H9 (cell line): ENCODE measurements around the gene ANO2. TPM values are rescaled to one million over a fixed set of nuclear protein-coding genes. Genes with fewer than 3 reads are reported as not detected.
"Not testable (repeated sequence)": the region's sequence is repeated elsewhere in the genome, so short reads cannot be mapped to it uniquely, and the experiment has no call there.

Experiments
- DNase-seq: peaks from one replicate; pipeline ENCODE4 v3.0.0-alpha.2; 2017
- H2AFZ ChIP-seq: one replicate; pipeline ENCODE4 v1.6.1; 2013; ENCODE audit warnings: mild to moderate bottlenecking, low read length, control low read depth, moderate library complexity
- H2AK5ac ChIP-seq: 2 replicates; pipeline ENCODE4 v1.6.1; 2013; ENCODE audit warnings: low read length, control low read depth, mixed read lengths; ENCODE audit not compliant: insufficient read length
- H2BK120ac ChIP-seq: one replicate; pipeline ENCODE4 v1.6.1; 2013; ENCODE audit warnings: low read depth, mild to moderate bottlenecking, low read length, control low read depth, inconsistent platforms; ENCODE audit not compliant: poor library complexity, severe bottlenecking
- H2BK12ac ChIP-seq: 2 replicates; pipeline ENCODE4 v1.6.1; 2013; ENCODE audit warnings: low read length, control low read depth, mixed read lengths, low read depth; ENCODE audit not compliant: insufficient read length
- H2BK15ac ChIP-seq: 2 replicates; pipeline ENCODE4 v1.6.1; 2013; ENCODE audit warnings: low read depth, low read length, control low read depth
- H2BK20ac ChIP-seq: one replicate; pipeline ENCODE4 v1.6.1; 2013; ENCODE audit warnings: low read depth, mild to moderate bottlenecking, low read length, control low read depth, inconsistent platforms; ENCODE audit not compliant: poor library complexity, severe bottlenecking
- H2BK5ac ChIP-seq: 2 replicates; pipeline ENCODE4 v1.6.1; 2013; ENCODE audit warnings: low read length, control low read depth, mixed read lengths; ENCODE audit not compliant: insufficient read length
- H3K14ac ChIP-seq: 2 replicates; pipeline ENCODE4 v1.6.1; 2013; ENCODE audit warnings: low read length, control low read depth; ENCODE audit not compliant: insufficient read depth
- H3K18ac ChIP-seq: 2 replicates; pipeline ENCODE4 v1.6.1; 2013; ENCODE audit warnings: low read depth, mild to moderate bottlenecking, mixed read lengths, low read length, control low read depth; ENCODE audit not compliant: insufficient read length
- H3K23ac ChIP-seq: 2 replicates; pipeline ENCODE4 v1.6.1; 2013; ENCODE audit warnings: low read length, control low read depth, mixed read lengths, low read depth; ENCODE audit not compliant: insufficient read length
- H3K23me2 ChIP-seq: 2 replicates; pipeline ENCODE4 v1.6.1; 2013; ENCODE audit warnings: low read depth, mild to moderate bottlenecking, mixed read lengths, low read length, control low read depth; ENCODE audit not compliant: insufficient read length, poor library complexity, severe bottlenecking
- H3K27ac ChIP-seq: 2 replicates; pipeline ENCODE4 v1.5.1; 2013; ENCODE audit warnings: low read length, control low read depth, mixed read lengths, low read depth; ENCODE audit not compliant: insufficient read length
- H3K27me3 ChIP-seq: 2 replicates; pipeline ENCODE4 v1.6.1; 2013; ENCODE audit warnings: low read length, control low read depth, inconsistent platforms; ENCODE audit not compliant: insufficient read depth
- H3K4ac ChIP-seq: 2 replicates; pipeline ENCODE4 v1.6.1; 2013; ENCODE audit warnings: low read depth, mild to moderate bottlenecking, control low read depth, inconsistent platforms, low read length, moderate library complexity
- H3K4me1 ChIP-seq: 2 replicates; pipeline ENCODE4 v1.6.1; 2013; ENCODE audit warnings: low read length, control low read depth, inconsistent platforms; ENCODE audit not compliant: insufficient read depth
- H3K4me2 ChIP-seq: 2 replicates; pipeline ENCODE4 v1.6.1; 2013; ENCODE audit warnings: low read length, control low read depth, mixed read lengths; ENCODE audit not compliant: insufficient read length, insufficient read depth
- H3K56ac ChIP-seq: 2 replicates; pipeline ENCODE4 v1.6.1; 2013; ENCODE audit warnings: low read depth, mild to moderate bottlenecking, mixed read lengths, low read length, control low read depth; ENCODE audit not compliant: insufficient read length
- H3K79me1 ChIP-seq: 2 replicates; pipeline ENCODE4 v1.6.1; 2013; ENCODE audit warnings: low read depth, mild to moderate bottlenecking, moderate library complexity, low read length, control low read depth, inconsistent platforms; ENCODE audit not compliant: insufficient read depth, poor library complexity, severe bottlenecking
- H3K79me2 ChIP-seq: 2 replicates; pipeline ENCODE4 v1.6.1; 2013; ENCODE audit warnings: low read length, control low read depth, inconsistent platforms; ENCODE audit not compliant: insufficient read depth
- H3K9ac ChIP-seq: 2 replicates; pipeline ENCODE4 v1.6.1; 2013; ENCODE audit warnings: low read length, control low read depth, mixed read lengths; ENCODE audit not compliant: insufficient read length; ENCODE audit errors: extremely low read depth
- H3K9me3 ChIP-seq: one replicate; pipeline ENCODE4 v1.6.1; 2013; ENCODE audit warnings: low read depth, low read length, inconsistent platforms; ENCODE audit not compliant: control insufficient read depth
- H3T11ph ChIP-seq: one replicate; pipeline ENCODE4 v1.6.1; 2013; ENCODE audit warnings: mild to moderate bottlenecking, low read length, control low read depth, inconsistent platforms
- H4K20me1 ChIP-seq: one replicate; pipeline ENCODE4 v1.6.1; 2013; ENCODE audit not compliant: control insufficient read depth, insufficient read length, insufficient read depth
- H4K5ac ChIP-seq: 2 replicates; pipeline ENCODE4 v1.6.1; 2013; ENCODE audit warnings: low read depth, mild to moderate bottlenecking, mixed read lengths, low read length, control low read depth; ENCODE audit not compliant: insufficient read length
- H4K8ac ChIP-seq: replicated peaks from 2 replicates; pipeline ENCODE4 v1.6.1; 2013; ENCODE audit warnings: low read length, control low read depth, mixed read lengths, low read depth; ENCODE audit not compliant: insufficient read length
- H4K91ac ChIP-seq: 2 replicates; pipeline ENCODE4 v1.6.1; 2013; ENCODE audit warnings: low read depth, mild to moderate bottlenecking, moderate library complexity, mixed read lengths, low read length, control low read depth; ENCODE audit not compliant: insufficient read length
- H3K27ac Mint-ChIP-seq, 3 experiments: 2 replicates in 2 of 3; 3 replicates in 1 of 3; pipeline ENCODE4 v1.8.0; 2020 to 2021; ENCODE audit warnings: mixed read lengths in 3 of 3, mild to moderate bottlenecking in 1 of 3, moderate library complexity in 1 of 3
- H3K27me3 Mint-ChIP-seq: 2 replicates; pipeline ENCODE4 v1.8.0; 2021; ENCODE audit warnings: low read depth, mild to moderate bottlenecking, moderate library complexity, mixed read lengths
- H3K36me3 Mint-ChIP-seq, 3 experiments: 2 replicates in 2 of 3; 3 replicates in 1 of 3; pipeline ENCODE4 v1.8.0; 2020 to 2021; ENCODE audit warnings: low read depth in 3 of 3, mixed read lengths in 3 of 3; ENCODE audit not compliant: insufficient read depth in 1 of 3
- H3K4me1 Mint-ChIP-seq, 2 experiments: 2 replicates each; pipeline ENCODE4 v1.8.0; 2020; ENCODE audit warnings: mixed read lengths in 2 of 2
- H3K4me3 Mint-ChIP-seq, 2 experiments: 2 replicates in 1 of 2; 3 replicates in 1 of 2; pipeline ENCODE4 v1.8.0; 2020 to 2021; ENCODE audit warnings: mild to moderate bottlenecking in 2 of 2, mixed read lengths in 2 of 2, moderate library complexity in 1 of 2
- H3K9me3 Mint-ChIP-seq, 2 experiments: 2 replicates in 1 of 2; 3 replicates in 1 of 2; pipeline ENCODE4 v1.8.0; 2020; ENCODE audit warnings: mild to moderate bottlenecking in 2 of 2, mixed read lengths in 2 of 2, moderate library complexity in 1 of 2
- CTCF ChIP-seq: fragments of 200-600 bp; sonication (generic); conservative IDR thresholded peaks from 3 replicates; pipeline ENCODE4 v1.8.0; 2021; ENCODE audit warnings: antibody characterized with exemption, mild to moderate bottlenecking
- WGBS: extraction: QIAGEN DNeasy Blood & Tissue Kit; methylation state at CpG from one replicate; pipeline ENCODE4 v1.1.7; 2013; ENCODE audit warnings: missing lambda C conversion rate, low lambda C conversion rate, mixed read lengths; ENCODE audit not compliant: insufficient read length; ENCODE audit errors: extremely low coverage; 5-methylcytosine and 5-hydroxymethylcytosine counted together
- total RNA-seq: library from RNA; stranded (reverse); gene quantifications from 2 replicates; pipeline ENCODE4 v1.2.1, GENCODE V29; 2021

Gene ANO2
- total RNA-seq, 1 experiment from 2014 or later = 3.8 TPM

GRCh38 chr12:5888816-5889315, 56.2 kb downstream of the ANO2 start:
- Histone ChIP-seq H4K20me1 (no peaks in the 10 kb centered on the region), H3K56ac (no peak overlapping the region), H2BK120ac (no peak overlapping the region), H2BK5ac (no peak overlapping the region), H3K18ac (no peak overlapping the region), H2BK12ac (no peak overlapping the region), H3T11ph (no peak overlapping the region), H3K4me1 (no peaks in the 10 kb centered on the region), H3K9ac (no peak overlapping the region), H2AFZ (no peak overlapping the region), H4K5ac (no peak overlapping the region), H2AK5ac (no peak overlapping the region), H3K27ac (no peak overlapping the region), H2BK15ac (no peak overlapping the region), H3K79me2 (no peaks in the 10 kb centered on the region), H2BK20ac (no peak overlapping the region), H3K23me2 (no peaks in the 10 kb centered on the region), H3K27me3 (no peaks in the 10 kb centered on the region), H4K8ac (no peak overlapping the region), H3K23ac (no peak overlapping the region), H3K9me3 (no peaks in the 10 kb centered on the region), H3K79me1 (no peaks in the 10 kb centered on the region), H3K4me2 (no peak overlapping the region), H3K14ac (no peak overlapping the region), H3K4ac (no peak overlapping the region), H4K91ac (no peak overlapping the region)
- TF ChIP-seq CTCF = no peak
- Mint-ChIP-seq H3K9me3 (peaks cover 9 to 16% of the 10 kb centered on the region in 2 experiments), H3K27me3 (peaks cover 6% of the 10 kb centered on the region), H3K36me3 (peaks cover 1 to 17% (median 7%) of the 10 kb centered on the region in 3 experiments; a peak in 6 of 7 replicates), H3K27ac (no peak overlapping the region), H3K4me1 (no peaks in the 10 kb centered on the region; a peak in 1 of 4 replicates), H3K4me3 (no peak overlapping the region)
- no CpG with 5 or more reads among the region's 26 CpGs for WGBS
- DNase-seq = peak; percentile 27

- H3K27me3 ChIP-seq, H3K27ac ChIP-seq, H3K23ac ChIP-seq, H3K9ac ChIP-seq, H3K4ac ChIP-seq, H4K5ac ChIP-seq, H3K23me2 ChIP-seq, H2BK12ac ChIP-seq, H3K27me3 Mint-ChIP-seq, H2BK20ac ChIP-seq, H2AFZ ChIP-seq, H3K27ac Mint-ChIP-seq, H2BK120ac ChIP-seq, DNase-seq, H2BK5ac ChIP-seq, H3K9me3 Mint-ChIP-seq, H3T11ph ChIP-seq, H3K79me1 ChIP-seq, H3K79me2 ChIP-seq, H3K4me1 ChIP-seq, H4K91ac ChIP-seq, H4K8ac ChIP-seq, H3K4me2 ChIP-seq, H3K14ac ChIP-seq, H3K18ac ChIP-seq, H3K4me1 Mint-ChIP-seq, H4K20me1 ChIP-seq, H2BK15ac ChIP-seq, H3K4me3 Mint-ChIP-seq, H3K9me3 ChIP-seq, H3K56ac ChIP-seq, H2AK5ac ChIP-seq: not testable (repeated sequence)
- peaks cover 1 to 12% (median 7%) of the 10 kb centered on the region in 3 experiments; a peak in 4 of 7 replicates for H3K36me3 Mint-ChIP-seq
- no CpG with 5 or more reads among the region's 16 CpGs for WGBS
Measured at GRCh38 chr12:5887819-5888218, 57.2 kb downstream of the ANO2 start.
